Suprapubic skin (tissue), 4 donors: ENCODE results near the gene PRKN.

Experiments
- EP300 ChIP-seq: sonication (generic); formaldehyde crosslinking; IDR thresholded peaks from one replicate; pipeline ENCODE4 v1.6.1; 2017; ENCODE audit warnings: antibody characterized with exemption
- POLR2A ChIP-seq, 2 donors: fragments of 450-650 bp; IDR thresholded peaks; one replicate each; pipeline ENCODE4 v1.6.1; 2017; ENCODE audit warnings: antibody characterized with exemption in 2 of 2, mild to moderate bottlenecking in 2 of 2, moderate library complexity in 2 of 2
- POLR2AphosphoS5 ChIP-seq, 3 donors: sonication (generic); formaldehyde crosslinking; IDR thresholded peaks; one replicate each; pipeline ENCODE4 v1.6.1; 2017; ENCODE audit warnings: antibody characterized with exemption in 3 of 3
- TF ChIP-seq, protein P1 (sequence below), 2 donors: fragments of 200-600 bp in 1 of 2; fragments of 450-650 bp in 1 of 2; sonication (generic) in 1 of 2; IDR thresholded peaks; one replicate each; pipeline ENCODE4 v1.5.1; 2016 to 2019; ENCODE audit warnings: antibody characterized with exemption in 2 of 2, mild to moderate bottlenecking in 1 of 2, moderate library complexity in 1 of 2

DNA sequence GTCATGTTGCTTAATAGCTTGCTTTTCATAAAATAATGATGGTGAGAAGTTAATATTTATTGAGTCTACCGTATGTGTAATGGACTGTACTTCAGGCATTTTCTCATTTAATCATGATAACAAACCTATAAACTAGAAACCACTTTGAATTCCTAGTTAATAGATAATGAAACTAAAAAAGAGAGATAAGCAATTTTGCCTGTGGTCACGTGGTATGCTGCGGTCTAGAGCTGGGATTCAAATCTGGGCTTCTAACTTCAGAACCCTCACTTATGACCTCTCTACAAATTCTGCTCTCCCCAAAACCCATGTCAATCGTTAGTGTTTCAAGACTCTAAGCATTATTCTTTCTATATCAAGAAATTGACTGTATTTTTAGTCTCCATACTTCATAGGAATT is 700.7 kb downstream of the PRKN start:
- TF ChIP-seq, protein P1, sequence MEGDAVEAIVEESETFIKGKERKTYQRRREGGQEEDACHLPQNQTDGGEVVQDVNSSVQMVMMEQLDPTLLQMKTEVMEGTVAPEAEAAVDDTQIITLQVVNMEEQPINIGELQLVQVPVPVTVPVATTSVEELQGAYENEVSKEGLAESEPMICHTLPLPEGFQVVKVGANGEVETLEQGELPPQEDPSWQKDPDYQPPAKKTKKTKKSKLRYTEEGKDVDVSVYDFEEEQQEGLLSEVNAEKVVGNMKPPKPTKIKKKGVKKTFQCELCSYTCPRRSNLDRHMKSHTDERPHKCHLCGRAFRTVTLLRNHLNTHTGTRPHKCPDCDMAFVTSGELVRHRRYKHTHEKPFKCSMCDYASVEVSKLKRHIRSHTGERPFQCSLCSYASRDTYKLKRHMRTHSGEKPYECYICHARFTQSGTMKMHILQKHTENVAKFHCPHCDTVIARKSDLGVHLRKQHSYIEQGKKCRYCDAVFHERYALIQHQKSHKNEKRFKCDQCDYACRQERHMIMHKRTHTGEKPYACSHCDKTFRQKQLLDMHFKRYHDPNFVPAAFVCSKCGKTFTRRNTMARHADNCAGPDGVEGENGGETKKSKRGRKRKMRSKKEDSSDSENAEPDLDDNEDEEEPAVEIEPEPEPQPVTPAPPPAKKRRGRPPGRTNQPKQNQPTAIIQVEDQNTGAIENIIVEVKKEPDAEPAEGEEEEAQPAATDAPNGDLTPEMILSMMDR (IDR thresholded peaks at IDR 0.05): no peak
- TF ChIP-seq POLR2A (IDR thresholded peaks at IDR 0.05) (no peak), POLR2AphosphoS5 (IDR thresholded peaks at IDR 0.05) (no peak), EP300 (no peak)
